ENCODE results near the gene CNN2. TPM values are rescaled to one million over a fixed set of nuclear protein-coding genes. Genes with fewer than 3 reads are reported as not detected.
A peak's percentile ranks its signal among the peaks of the same experiment; 100 is the strongest.

Gene CNN2
- total and polyA plus RNA-seq, 2 of the 13 experiments (the other 11 are each of a cell fraction or from before 2014, with no cell fraction given) = 63.6 to 70.0 TPM

DNA sequence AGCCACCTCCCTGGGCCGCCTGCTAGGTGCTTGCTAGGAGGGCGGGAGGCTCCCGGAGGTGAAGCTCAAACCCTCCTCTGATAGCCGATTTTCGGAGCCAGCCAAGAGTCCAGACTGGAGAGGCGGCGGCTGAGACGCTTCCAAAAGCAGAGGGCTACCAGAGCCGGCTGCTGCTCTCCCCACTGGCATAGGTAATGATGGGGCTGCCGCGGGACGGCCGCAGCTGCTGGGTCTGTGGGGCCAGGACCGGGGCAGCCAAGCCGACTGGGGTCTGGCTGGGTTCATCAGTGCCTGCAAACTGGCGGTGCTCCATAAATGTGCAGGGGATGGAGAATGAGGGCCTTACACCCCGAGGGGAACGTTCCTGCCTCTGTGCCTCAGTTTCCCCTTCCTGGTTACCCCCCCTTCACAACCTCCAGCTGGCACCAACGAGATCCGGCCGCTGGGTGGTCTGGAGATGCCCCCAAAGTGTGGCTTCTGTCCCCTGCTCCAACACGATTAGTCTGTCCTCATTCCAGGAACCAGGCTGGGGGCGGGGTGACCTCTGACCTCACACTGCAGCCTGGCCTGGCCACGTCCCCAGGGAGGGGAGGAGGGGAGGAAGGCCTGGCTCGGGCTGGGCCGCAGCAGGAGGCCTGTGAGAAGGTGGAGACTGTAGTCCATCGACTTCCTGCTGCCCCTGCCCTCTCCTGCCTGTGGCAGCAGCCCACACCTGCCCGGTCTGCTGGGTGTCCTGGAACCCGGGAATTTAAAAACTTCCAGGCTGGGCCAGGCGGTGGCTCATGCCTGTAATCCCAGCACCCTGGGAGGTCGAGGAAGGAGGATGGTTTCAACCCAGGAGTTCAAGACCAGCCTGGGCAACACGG, 46.0 kb upstream of the CNN2 start (continued):
- TF ChIP-seq PHF5A (CRISPR knock-in tag; IDR thresholded peaks at IDR 0.05; ENCODE audit: low read depth, unreplicated experiment) (no peak), FIP1L1 (IDR thresholded peaks at IDR 0.05; ENCODE audit: borderline replicate concordance, insufficient read depth, low read depth, low read length) (peak; percentile 68; the same call in 1 of the 2 replicates), ERF (CRISPR knock-in tag; IDR thresholded peaks at IDR 0.05) (peak; percentile 85), KMT2B (CRISPR knock-in tag; IDR thresholded peaks at IDR 0.05) (0 out of 2 replicates have a peak, but pooled peaks have one; percentile 27), ZBTB7B (CRISPR knock-in tag; IDR thresholded peaks at IDR 0.05) (peak; percentile 94), TAF1 (CRISPR knock-in tag; IDR thresholded peaks at IDR 0.05) (peak; percentile 72; the same call in 1 of the 2 replicates), CREM (IDR thresholded peaks at IDR 0.05) (no peak), CREM (CRISPR knock-in tag; IDR thresholded peaks at IDR 0.05) (no peak), NR2F2 (IDR thresholded peaks at IDR 0.05; ENCODE audit: borderline replicate concordance, low read depth) (peak; percentile 96), TARDBP (CRISPR knock-in tag; IDR thresholded peaks at IDR 0.05) (peak; percentile 97), NFIC (IDR thresholded peaks at IDR 0.05; ENCODE audit: low read length) (no peak), ZNF557 (CRISPR knock-in tag; IDR thresholded peaks at IDR 0.05) (no peak), KDM3A (CRISPR knock-in tag; IDR thresholded peaks at IDR 0.05; ENCODE audit: low read depth) (no peak), NRL (CRISPR knock-in tag; IDR thresholded peaks at IDR 0.05; ENCODE audit: borderline replicate concordance) (peak; percentile 78; the same call in 1 of the 2 replicates), RBM22 (optimal IDR thresholded peaks at IDR 0.05; ENCODE audit: low read length) (peak; percentile 64), KLF6 (CRISPR knock-in tag; IDR thresholded peaks at IDR 0.05) (peak; percentile 62; the same call in 1 of the 2 replicates), ZBTB7A (CRISPR knock-in tag; IDR thresholded peaks at IDR 0.05) (peak; percentile 95), FOXK2 (IDR thresholded peaks at IDR 0.05) (no peak)
- TF ChIP-seq, protein P1, sequence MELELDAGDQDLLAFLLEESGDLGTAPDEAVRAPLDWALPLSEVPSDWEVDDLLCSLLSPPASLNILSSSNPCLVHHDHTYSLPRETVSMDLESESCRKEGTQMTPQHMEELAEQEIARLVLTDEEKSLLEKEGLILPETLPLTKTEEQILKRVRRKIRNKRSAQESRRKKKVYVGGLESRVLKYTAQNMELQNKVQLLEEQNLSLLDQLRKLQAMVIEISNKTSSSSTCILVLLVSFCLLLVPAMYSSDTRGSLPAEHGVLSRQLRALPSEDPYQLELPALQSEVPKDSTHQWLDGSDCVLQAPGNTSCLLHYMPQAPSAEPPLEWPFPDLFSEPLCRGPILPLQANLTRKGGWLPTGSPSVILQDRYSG (CRISPR knock-in tag; IDR thresholded peaks at IDR 0.05) = no peak
- TF ChIP-seq, protein P2, sequence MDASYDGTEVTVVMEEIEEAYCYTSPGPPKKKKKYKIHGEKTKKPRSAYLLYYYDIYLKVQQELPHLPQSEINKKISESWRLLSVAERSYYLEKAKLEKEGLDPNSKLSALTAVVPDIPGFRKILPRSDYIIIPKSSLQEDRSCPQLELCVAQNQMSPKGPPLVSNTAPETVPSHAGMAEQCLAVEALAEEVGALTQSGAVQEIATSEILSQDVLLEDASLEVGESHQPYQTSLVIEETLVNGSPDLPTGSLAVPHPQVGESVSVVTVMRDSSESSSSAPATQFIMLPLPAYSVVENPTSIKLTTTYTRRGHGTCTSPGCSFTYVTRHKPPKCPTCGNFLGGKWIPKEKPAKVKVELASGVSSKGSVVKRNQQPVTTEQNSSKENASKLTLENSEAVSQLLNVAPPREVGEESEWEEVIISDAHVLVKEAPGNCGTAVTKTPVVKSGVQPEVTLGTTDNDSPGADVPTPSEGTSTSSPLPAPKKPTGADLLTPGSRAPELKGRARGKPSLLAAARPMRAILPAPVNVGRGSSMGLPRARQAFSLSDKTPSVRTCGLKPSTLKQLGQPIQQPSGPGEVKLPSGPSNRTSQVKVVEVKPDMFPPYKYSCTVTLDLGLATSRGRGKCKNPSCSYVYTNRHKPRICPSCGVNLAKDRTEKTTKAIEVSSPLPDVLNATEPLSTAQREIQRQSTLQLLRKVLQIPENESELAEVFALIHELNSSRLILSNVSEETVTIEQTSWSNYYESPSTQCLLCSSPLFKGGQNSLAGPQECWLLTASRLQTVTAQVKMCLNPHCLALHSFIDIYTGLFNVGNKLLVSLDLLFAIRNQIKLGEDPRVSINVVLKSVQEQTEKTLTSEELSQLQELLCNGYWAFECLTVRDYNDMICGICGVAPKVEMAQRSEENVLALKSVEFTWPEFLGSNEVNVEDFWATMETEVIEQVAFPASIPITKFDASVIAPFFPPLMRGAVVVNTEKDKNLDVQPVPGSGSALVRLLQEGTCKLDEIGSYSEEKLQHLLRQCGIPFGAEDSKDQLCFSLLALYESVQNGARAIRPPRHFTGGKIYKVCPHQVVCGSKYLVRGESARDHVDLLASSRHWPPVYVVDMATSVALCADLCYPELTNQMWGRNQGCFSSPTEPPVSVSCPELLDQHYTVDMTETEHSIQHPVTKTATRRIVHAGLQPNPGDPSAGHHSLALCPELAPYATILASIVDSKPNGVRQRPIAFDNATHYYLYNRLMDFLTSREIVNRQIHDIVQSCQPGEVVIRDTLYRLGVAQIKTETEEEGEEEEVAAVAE (CRISPR knock-in tag; IDR thresholded peaks at IDR 0.05; ENCODE audit: borderline replicate concordance) = 0 out of 2 replicates have a peak, but pooled peaks have one; percentile 41
- TF ChIP-seq, protein P3, sequence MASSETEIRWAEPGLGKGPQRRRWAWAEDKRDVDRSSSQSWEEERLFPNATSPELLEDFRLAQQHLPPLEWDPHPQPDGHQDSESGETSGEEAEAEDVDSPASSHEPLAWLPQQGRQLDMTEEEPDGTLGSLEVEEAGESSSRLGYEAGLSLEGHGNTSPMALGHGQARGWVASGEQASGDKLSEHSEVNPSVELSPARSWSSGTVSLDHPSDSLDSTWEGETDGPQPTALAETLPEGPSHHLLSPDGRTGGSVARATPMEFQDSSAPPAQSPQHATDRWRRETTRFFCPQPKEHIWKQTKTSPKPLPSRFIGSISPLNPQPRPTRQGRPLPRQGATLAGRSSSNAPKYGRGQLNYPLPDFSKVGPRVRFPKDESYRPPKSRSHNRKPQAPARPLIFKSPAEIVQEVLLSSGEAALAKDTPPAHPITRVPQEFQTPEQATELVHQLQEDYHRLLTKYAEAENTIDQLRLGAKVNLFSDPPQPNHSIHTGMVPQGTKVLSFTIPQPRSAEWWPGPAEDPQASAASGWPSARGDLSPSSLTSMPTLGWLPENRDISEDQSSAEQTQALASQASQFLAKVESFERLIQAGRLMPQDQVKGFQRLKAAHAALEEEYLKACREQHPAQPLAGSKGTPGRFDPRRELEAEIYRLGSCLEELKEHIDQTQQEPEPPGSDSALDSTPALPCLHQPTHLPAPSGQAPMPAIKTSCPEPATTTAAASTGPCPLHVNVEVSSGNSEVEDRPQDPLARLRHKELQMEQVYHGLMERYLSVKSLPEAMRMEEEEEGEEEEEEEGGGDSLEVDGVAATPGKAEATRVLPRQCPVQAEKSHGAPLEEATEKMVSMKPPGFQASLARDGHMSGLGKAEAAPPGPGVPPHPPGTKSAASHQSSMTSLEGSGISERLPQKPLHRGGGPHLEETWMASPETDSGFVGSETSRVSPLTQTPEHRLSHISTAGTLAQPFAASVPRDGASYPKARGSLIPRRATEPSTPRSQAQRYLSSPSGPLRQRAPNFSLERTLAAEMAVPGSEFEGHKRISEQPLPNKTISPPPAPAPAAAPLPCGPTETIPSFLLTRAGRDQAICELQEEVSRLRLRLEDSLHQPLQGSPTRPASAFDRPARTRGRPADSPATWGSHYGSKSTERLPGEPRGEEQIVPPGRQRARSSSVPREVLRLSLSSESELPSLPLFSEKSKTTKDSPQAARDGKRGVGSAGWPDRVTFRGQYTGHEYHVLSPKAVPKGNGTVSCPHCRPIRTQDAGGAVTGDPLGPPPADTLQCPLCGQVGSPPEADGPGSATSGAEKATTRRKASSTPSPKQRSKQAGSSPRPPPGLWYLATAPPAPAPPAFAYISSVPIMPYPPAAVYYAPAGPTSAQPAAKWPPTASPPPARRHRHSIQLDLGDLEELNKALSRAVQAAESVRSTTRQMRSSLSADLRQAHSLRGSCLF (CRISPR knock-in tag; IDR thresholded peaks at IDR 0.05; ENCODE audit: borderline replicate concordance) = no peak

Data from HepG2 (cell line).